Activated CD4-positive, alpha-beta T cell treated with anti-CD3 and anti-CD28 coated beads, Interleukin-2, amount 50 U/mL, for 48 hours (primary cell): Measurements from ENCODE around the gene LRRK2.
"Not testable (repeated sequence)": the region's sequence is repeated elsewhere in the genome, so short reads cannot be mapped to it uniquely, and the experiment has no call there.

Experiments used
- DNase-seq, 2 experiments: peaks; one replicate each; pipeline ENCODE4 v3.0.0-alpha.2; 2020

LRRK2 gene

DNA sequence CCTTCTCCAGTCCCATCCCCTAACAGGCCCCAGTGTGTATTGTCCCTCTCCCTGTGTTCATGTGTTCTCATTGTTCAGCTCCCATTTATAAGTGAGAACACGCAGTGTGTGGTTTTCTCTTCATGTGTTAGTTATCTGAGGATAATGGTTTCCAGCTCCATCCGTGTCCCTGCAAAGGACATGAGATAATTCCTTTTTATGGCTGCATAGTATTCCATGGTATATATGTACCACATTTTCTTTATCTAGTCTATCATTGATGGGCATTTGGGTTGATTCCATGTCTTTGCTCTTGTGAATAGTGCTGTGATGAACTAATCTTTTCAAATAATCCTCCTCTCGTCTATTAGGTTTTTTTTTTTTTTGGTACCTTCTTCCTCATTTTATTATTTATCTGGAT, 25.9 kb downstream of the LRRK2 start:
- DNase-seq = not testable (repeated sequence)

DNA sequence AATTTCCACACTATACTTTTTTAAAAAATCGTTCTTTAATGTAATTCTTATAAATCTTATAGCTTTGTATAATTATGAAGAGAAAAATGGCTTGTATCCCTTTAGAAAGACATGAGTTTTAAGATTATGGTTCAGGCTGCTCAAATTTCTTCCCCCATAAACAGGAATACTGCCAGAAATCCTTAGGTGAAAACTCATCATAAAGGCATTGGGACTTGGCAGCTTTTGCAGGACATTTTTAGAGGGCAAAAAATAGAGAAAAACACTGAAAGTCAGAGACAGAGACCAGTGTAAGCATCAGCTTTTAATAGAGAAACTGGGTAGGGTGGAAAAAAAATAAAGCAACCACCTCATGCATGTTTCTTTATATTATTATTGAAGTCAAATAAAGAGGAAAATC, 29.1 kb downstream of the LRRK2 start:
- no peak for DNase-seq

DNA sequence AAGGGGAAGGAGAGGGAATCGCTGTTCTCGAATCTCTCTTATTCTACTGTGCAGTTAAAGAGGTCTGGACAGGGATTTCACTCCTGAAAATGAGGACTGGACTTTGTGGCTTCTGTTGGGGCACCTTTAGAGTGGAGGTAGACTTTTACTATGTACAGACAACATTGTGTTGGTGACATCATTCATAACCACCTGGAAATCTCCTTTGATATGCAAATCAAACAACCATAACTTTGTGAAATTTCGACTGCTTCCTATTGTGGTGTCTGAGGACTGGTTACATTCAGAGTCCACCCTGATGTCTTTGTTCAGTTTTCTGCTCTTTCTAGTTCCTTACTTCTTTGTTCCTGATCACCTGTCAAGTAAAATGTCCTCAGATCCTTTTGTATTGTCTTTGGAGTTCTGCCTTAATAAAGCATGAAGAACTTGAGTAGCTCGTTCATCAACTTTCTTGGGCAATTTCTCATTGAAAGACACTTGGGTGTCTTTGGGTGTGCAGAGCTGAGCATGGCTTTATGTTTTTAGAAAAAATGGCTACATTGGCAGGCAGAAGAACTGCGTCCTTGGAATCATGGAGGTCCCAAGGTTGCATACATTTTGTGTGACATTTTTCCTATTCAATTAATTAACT, 29.8 kb downstream of the LRRK2 start:
- DNase-seq = no peak

DNA sequence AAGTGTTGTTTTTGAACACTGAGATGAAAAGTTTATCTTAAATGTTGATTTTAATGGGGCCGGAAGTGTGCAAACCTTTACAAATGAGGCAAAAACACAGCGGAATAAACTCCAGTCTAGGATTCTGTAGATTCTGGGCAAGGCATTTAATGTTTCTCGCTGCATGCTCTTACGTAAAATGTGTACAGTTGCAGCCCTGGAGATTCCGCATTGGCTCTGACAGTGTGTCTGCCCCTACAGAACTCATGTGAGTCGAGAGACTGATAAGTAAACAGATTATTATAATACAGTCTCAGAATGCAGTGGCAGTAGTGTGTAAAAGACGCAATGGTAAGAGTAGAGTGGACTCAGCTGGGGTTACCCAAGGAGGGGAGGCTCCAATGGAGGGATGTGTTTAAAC, 33.6 kb downstream of the LRRK2 start:
- no peak for DNase-seq

DNA sequence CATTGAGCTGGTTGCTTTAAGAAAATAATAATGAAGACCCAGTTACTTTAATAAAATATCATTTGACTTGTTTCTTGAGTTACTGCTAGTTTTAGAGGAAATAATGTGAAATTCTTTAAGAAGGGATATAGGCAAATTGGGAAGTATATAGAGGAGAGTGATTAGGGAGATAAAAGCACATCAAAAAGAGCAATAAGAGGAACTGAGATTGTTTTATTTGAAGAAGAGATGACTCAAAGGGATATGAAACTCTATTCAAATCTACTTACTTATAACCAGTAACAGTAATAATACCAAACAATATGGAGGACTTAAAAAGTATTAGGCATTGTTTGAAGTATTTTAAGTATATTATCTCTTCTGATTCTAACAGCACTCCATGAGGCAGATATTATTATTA, 37.1 kb downstream of the LRRK2 start:
- no peak for DNase-seq

DNA sequence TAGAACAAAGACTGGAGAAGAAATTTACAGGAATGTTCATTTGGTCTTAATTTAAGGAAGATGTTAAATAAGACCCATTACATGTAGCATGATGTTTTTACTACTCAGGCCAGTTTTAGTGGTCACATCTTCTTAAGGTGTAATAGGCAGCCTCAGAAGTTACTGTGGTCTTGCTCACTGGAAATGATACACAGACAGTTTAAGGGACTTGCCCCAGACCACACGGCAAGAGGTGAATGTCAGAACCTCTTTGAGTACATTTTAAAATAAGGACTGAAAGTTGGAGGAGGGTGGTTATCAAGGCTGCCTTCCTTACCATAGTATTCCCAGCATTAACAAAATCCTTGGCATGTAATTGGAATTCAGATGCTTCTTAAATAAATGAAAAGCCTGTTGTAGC, 37.9 kb downstream of the LRRK2 start:
- no peak for DNase-seq

DNA sequence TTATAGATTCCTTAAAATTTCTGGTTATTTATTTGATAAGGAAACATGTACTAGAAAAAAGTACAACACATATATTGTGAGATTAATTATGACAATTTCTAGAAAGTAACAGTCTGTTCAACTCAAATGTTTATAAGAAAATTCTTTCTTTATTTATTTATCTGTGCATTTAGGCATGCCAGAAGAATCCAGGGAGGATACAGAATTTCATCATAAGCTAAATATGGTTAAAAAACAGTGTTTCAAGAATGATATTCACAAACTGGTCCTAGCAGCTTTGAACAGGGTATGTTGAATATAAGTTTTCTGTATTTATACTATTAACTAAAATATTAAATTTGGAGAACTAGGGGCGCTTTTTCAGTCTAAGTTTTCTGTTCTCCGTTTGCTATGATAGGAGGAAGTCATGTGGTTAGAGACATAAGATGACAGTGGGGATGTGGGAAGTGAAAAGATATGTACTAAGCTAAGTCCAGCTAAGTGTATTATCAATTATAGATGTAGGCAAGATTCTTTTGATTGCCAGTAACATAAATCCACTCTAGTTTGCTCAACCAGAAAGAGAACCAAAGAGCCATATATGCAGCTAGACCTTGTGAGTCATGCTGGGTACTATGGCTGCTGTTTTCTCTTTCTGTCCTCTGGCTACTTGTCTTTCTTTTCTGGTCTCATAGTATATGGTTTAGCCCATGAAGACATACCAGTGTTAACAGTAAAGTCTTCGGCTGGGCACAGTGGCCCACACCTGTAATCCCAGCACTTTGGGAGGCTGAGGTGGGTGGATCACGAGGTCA, 39.0 kb downstream of the LRRK2 start:
- DNase-seq = no peak

DNA sequence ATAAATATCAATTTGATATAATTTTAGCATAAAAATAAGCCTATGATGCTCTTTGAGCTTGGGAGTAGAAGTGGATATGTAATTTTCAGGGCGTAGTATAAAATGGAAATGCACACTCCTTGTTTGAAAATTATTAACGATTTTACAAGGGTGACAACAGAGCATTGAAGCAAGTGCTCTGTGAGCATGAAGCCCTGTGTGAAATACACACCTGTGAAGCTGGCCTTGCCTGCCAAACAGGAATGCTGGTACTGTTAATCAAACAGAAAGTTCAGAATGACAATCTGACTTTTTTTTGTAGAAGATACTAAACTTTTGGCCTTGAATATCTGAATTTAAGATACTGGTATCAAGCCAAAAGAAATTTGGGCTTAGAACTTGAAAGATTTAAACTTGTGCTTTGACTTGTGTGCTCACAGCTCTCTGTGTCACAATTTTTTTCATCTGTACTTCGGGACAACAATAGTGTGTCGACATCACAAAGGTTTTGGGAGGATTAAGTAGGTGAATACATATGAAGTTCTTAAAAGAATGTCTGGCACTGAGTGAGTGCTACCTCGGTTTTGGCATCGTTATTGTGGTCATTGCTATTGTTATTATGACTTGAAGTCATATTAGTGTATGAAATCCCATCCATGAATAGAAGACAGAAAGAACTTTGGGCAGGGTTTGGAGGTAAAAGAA, 47.3 kb downstream of the LRRK2 start:
- DNase-seq = no peak

DNA sequence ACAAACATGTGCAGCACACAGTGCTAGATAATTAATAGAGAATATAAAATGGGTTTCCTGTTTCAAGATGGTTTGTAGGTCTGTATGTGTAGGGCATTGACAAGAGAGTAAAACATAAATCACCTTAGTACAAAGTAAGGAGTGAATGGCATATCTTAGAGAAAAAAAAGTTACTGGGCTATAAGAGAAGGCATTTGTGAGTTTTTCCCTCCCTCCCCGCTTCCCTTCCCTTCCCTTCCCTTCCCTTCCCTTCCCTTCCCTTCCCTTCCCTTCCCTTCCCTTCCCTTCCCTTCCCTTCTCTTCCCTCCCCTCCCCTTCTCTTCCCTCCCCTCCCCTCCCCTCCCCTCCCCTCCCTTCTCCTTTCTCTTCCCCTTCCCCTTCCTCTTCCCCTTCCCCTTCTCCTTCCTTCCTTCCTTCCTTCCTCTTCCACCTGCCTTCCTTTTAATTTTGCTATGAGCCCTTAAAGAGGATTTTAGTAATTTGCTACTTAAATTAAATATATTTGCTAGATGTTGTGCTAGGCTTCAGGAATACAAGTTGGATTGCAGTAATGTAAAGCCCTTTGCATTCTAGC, 57.1 kb downstream of the LRRK2 start:
- DNase-seq = no peak

DNA sequence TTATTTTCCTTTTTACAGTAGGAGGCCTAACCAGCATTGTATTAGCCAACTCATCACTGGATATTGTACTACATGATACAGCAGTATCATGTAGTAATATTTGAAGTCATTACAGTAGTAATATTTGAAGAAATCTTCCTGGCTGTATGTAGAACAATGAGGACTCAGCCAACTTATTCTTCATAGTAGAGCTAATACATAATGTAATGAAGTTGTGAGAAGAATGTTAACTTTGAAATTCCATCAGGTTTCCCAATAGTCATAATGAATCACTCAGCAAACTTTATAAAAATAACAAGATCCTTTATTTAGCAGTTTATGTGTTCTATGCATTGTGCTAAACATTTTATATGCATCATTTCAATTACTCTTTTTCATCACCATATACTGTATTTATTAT, 61.8 kb downstream of the LRRK2 start:
- no peak for DNase-seq

DNA sequence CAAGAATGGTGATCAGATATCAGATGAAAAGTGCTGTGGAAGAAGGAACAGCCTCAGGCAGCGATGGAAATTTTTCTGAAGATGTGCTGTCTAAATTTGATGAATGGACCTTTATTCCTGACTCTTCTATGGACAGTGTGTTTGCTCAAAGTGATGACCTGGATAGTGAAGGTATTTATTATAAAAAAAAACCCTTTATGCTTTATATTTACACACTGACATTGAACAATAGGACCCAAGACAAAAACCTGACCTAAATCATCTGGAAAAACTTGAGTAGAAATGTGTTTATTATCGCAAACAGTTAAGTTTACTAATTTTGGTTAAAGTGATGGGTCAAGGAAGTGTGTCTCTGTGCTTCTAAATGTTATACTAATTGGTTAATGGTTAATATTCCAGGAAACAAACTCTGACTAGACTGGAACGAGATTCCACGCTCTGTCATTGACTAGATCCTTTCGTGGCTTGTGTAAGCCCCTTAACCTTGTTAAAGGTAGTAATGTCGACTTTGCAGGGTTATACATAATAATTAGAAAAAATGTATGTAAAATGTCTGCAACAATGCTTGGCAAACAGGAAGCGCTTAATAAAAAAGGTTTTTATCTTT, 62.7 kb downstream of the LRRK2 start:
- no peak for DNase-seq

DNA sequence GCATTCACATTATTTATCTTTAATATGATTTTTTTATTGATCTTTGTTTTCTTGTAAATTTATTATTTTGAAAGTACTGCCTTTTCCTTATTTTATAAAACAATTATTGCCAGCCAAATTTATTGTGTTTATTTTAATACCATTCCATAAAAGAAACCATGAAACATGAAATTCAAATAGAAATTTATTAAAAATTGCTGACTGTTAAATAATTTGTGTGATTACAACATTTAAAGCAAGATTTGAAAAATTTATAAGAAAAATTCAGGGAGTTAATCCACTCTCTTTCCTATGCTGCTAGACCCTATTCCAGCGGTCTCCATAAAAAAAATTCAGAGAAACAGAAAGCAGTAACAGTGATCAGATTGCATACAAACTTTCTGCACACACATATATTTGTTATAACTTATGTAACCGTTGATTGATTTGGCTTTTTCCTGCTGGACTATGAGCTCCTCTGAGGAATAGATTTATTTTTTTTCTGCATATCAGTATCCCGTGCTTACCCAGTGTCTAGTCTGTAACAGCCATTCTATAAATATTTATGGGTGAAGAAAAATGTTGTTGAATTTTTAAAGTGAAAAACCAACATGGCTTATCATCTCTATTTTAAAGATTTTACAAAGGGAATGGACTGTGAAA, 68.1 kb downstream of the LRRK2 start:
- no peak for DNase-seq

DNA sequence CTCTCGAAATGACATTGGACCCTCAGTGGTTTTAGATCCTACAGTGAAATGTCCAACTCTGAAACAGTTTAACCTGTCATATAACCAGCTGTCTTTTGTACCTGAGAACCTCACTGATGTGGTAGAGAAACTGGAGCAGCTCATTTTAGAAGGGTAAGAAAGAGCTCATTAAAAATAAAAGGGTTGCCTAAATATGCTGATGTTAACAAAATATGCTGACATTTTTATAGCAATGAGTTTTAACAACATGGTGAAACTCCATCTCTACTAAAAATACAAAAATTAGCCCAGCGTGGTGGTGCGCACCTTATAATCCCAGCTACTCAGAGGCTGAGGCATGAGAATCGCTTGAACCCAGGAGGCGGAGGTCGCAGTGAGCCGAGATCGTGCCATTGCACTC, 73.5 kb downstream of the LRRK2 start:
- DNase-seq = no peak

DNA sequence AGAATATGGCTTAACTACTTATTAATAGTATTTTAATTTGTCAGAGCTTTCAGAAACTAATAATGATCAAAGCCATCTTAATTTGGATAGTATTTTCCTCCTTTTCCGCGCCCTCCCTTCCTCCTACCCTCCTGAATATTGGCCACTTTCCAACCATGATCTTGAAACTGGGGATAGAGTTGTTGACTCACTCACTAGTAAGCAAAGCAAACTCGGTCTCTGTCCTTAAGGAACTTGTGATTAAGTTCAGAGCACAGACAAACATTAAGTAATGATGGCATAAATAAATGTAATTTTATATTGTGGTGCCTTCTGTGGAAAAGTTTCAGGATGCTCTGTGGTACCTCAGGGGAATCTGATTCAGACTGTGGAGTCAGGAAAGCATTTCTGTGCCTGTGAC, 75.7 kb downstream of the LRRK2 start:
- no peak for DNase-seq

DNA sequence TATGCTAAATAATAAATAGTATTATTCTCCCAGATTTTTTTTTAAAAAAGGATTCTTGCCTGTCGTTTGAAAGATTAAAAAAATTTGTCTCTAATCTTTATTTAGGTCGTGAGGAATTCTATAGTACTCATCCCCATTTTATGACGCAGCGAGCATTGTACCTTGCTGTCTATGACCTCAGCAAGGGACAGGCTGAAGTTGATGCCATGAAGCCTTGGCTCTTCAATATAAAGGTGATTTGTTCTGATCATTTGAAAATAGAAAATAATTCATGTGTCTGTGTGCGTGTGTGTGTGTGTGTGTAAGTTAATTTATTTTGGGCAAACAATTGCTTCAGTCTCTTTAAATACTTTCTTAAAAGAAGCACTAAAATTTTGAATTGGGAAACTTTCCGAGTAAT, 84.2 kb downstream of the LRRK2 start:
- DNase-seq = no peak

DNA sequence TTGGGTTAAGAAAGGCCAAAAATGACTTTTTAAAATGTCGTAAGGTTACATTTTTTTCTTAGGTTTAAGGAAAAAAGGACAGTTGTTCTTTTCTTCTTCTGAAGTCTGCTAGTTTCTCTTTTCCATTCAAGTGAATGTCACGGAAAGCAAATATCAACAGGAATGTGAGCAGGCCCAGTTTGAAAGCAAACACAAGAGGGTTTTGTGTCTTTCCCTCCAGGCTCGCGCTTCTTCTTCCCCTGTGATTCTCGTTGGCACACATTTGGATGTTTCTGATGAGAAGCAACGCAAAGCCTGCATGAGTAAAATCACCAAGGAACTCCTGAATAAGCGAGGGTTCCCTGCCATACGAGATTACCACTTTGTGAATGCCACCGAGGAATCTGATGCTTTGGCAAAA, 85.4 kb downstream of the LRRK2 start:
- DNase-seq = no peak

DNA sequence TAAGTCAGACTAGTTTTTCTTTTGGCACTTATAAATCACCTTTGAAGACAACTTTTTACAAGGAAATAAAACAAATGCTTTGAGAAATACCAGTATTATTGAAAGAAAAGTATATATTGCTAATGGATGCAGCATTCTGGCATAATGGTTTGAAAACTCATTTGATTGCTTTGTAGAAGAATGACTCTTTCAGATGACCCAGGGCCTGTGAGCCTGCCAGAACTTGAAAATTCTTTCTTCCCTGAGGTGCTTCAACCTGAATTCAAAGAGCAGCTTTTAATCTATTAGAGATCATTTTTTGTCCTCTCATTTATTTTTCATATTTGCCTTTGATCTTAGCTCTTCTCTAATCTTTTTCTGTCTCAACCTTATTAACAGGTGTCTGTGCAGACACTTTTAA, 87.4 kb downstream of the LRRK2 start:
- no peak for DNase-seq

DNA sequence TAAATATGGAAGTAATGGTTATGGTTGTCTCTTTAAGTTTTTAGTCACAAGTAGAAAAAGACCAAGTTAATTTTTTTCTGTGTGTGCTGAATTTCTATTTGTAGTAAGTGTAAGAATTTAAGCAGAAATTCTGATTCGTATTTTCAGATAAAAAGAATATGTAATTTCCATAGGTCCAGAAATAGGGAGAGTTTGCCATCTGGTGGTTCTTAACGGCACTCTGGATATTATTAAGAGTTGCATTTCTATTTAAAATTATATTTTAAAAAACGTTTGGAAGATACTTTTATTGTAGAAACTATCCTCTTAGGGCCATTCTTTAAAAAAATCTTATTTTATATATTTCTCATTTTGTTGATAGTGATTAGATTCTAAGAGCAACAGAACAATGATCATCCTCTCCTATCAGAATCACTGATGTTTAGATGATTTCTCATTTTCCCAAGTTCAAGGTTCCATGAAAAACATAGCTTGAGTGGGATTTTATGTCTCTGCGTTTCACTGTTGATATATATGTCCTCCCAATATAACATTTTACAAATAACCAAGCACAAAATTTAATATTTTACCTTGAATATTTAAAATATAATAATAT, 88.3 kb downstream of the LRRK2 start:
- DNase-seq = no peak

DNA sequence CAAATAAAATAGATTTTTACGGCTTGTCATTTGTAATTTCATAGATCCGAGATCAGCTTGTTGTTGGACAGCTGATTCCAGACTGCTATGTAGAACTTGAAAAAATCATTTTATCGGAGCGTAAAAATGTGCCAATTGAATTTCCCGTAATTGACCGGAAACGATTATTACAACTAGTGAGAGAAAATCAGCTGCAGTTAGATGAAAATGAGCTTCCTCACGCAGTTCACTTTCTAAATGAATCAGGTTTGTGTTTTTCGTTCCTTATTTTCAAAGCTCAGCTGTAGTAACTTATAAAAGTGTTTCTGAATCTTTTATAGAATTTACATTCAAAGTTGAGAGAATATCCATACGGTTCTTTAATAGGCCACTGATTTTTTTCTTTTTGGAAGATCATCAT, 89.1 kb downstream of the LRRK2 start:
- no peak for DNase-seq

DNA sequence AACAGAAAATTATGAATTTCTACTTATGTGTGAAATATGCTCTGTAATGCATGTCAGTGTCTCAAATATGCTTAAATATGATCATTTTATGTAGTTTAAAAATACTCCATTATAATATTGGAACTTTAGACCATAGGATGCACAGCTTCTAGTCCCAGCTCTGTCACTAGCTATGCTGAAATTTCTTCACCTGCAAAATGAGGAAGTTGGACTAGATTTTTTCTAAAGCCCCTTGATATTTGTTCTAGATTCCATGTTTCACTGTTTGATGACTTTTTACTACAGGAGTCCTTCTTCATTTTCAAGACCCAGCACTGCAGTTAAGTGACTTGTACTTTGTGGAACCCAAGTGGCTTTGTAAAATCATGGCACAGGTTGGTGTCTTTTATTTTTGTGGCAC, 90.1 kb downstream of the LRRK2 start:
- DNase-seq = no peak

DNA sequence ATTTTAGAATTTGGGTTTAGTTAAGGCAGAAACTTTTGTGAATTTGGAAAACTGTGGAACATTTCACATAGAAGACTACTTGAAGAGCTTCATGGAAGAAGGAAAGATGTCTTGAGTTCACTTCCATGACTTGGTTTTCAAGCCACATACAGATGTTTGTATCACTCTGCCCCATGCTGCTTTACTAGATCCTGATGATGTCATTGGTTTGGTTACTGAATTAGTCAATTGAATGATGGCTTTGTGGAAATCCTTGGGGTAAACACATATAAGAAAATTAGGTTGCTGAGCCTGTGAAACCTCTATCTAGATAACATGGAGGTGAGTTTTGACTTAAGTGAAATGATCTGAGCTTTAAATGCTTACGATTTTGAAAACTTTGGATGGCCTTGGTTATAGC, 90.6 kb downstream of the LRRK2 start:
- DNase-seq = no peak

DNA sequence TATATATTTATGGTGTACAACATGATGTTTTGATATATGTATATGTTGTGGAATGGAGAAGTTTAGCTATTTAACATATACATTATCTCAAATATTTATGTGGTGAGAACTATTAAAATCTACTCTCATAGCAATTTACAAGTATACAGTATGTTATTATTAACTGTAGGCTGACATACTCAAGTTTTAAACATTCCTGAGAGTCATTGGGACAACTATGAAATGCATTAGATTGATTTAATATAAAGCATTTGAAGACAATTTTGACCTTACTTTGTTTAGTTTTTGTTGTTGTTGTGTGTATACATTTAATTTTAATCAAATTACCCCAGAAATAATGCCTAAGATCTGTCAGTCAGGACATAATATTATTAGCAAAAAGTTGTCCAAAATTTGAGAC, 99.5 kb downstream of the LRRK2 start:
- no peak for DNase-seq
